Stimulated activated CD8-positive, alpha-beta memory T cell treated with anti-CD3 and anti-CD28 coated beads, Interleukin-15, amount 100 ng/mL, for 4 hours (primary cell): ENCODE measurements around the gene CHN1.

ENCODE experiments used
- DNase-seq, 2 donors: peaks; one replicate each; pipeline ENCODE4 v3.0.0-alpha.2; 2020; ENCODE audit warnings: low read depth in 2 of 2

Gene CHN1

DNA sequence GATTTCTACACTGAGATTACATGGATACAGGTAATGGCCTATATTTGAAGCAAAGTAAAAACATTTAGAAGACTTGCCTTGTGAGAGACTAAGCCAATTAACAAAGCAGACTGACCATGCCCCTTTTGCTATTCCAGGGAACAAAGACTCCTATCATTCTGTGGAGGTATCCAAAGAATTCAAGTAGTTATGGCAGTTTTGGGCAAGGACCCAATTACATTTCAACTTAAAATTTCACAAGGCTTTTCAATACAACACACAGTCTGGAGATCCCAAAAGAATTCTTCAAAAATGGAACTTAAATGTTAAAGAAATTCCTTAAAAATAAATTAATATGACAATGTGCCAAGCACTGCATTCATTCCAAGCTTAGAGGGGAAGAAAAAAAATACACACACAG lies 131.7 kb downstream of the CHN1 start:
- no peak for DNase-seq

DNA sequence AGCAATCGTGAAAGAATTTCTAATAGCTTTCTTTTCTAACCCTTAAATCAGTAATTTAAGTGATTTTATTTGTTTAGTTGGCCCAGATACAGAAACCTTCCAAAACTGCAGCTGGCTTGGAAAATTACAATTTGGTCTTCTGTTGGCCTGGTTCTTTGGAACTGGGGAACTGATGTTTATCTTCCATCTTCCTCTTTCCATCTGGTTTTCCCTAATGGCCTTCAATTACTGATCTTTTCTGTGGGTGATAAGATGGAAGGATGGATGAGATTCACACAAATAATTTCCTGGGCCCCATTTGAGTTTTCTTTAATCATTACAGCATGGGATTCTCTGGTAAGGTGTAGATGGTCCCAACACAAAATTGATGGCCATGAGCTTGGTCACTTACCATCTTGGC lies 134.4 kb downstream of the CHN1 start:
- no peak for DNase-seq

DNA sequence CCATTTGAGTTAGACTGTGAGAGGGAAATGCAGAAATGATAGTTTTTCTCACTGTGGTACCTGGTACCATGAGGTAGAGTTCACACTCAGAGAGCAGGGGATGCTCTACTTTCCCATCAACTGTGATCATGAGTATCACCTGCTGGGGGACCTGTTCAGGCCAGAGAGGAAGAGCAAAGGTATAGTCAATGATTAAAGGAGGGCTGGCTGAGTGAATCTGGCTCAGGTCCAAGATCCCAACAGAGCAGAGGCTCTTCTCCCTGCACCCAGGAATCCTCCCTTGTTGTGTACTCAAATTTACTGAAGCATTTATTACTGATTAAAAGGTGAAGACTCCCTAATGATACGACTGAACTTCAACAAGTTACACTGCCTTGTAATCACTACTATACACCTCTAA lies 136.3 kb downstream of the CHN1 start:
- DNase-seq, result no peak

DNA sequence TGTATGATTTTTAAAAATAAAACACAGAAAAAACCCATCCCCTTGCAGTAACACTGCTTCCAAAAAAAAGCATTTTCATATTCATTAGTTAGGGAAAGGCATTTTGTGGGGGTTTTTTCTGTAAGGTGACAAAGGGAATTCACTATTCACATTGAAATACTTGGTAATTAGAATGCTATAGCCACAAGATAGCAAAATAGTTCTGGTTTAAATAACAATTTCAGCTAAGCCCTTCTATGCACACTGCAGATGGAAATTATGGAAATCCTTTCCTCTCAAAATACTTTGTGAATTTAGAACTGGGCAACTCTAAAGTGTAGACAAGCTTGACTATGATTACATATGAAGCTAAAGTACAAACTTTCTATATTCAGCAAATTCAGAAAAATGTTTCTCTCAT lies 138.8 kb downstream of the CHN1 start:
- no peak for DNase-seq

DNA sequence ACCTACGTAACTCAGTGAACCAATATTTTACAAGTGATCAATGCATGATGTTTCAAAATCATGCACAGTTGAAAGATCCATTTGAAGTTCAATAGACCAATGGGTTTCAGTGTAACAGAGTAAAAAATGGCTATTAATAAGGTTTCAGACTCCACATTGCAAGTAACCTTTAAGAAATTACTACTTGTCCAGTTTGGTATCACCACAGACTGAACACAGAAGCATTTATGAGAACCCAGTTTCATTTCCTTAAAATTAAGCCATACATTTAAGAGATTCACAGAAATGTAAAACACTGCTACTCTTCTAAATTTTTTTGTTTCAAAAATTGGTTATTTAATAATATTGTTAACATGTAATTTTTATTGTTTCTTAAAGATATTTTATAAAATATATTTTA lies 142.0 kb downstream of the CHN1 start:
- DNase-seq, result no peak

DNA sequence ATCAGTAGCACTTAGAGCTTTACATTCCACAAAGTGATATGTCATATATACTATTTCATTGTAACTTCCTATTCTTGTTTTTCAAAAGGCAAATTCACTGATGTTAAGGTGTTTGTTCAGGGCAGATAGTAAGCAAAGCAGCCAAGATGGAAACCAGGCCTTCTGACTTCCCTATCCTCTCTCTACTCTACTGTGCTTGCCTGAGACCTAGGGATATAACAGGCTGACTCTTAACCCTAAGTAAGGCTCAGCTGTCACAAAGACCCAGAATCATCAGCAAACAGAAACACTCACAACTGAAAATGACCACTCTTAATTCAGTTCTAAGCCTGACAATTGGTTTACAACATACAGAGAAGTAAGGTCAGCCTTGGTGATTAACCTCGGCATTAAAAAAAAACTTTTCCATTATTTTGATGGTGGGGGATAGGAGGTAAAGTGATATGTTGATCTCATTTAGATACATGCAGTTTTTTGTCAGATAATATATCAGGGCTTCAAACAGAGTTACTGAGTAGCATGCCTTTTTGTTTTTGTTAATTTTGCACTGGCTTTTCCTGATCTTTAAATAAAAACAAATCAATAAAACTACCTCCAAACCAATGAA lies 145.5 kb downstream of the CHN1 start:
- no peak for DNase-seq

DNA sequence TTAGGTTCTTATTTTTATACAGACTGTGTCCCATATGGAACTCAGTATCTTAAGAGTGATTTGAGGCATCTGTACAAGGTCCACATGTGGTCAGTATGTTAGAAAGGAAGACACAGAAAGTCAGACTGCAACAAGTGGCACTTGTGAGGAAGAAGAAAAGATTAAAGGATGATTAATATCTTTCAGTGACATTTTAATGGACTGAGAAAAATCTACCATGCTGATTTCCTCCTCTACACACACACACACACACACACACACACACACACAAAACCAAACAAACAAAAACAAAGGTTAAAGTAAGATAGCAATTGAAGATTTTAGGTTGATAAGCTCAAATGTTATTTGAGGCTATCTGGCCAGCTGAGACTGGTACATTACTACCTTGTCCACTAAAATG lies 146.4 kb downstream of the CHN1 start:
- DNase-seq, result no peak

DNA sequence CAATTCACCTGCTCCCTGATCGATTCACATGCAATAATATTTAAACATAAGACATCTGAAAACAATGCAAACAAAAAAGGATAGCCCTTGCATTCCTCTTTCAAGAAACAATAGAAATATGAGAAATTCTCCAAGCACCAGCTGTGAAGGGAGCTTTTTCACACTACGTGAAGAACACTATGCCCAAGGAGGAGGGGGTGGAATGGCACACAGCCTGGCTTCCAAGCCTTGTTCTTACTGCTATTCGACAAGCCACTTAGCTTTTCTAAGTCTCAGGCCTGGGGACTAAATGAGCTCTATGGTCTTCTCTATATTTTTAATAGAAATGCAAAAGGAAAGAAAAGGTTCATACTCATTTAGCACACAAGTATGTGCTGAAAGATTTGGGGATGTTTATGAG lies 148.7 kb downstream of the CHN1 start:
- no peak for DNase-seq

DNA sequence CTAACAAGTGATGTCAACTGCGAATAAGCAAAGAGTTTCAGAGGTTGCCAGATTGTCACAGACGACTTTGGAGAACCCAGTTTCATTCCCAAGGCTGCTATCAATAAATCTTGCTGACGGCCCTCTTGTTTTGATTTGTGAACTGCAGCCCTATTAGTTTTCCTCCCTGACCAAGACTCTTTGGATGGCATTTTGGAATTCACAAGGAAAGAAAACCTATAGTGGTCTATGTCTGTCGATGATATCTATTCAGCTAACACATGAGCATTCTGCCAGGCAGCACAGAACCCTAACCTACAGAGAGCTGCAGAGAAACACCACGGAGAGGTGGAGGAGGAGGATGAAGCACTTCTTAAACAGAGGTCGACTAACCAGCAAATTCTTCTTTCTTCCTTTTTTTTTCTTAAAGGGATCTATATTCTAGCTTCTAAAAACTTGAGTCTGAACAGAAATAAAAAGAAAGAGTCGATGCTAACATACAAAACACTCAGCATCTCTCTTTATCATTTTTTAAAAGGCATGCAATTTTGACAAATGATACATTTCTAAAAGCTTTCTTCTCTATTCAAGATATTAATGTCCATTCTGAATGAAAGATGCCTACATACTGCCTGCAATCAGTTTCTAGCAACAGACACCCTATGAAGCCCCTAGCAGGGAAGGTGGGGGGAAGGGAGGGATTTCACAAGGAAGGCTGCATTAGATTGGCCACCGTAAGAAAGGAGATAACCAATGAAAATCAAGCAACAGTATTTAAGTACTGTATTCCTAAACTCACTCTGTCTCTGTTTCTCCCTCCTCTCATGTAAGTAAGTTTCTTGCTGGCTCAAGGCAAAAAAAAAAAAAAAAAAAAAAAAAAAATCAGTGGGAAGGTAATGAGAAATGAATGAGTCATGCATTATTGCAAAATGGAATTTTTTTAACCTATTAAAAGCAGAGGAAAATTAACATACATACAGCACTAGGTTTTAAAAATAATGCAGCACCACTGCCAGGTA lies 157.9 kb downstream of the CHN1 start:
- no peak for DNase-seq

DNA sequence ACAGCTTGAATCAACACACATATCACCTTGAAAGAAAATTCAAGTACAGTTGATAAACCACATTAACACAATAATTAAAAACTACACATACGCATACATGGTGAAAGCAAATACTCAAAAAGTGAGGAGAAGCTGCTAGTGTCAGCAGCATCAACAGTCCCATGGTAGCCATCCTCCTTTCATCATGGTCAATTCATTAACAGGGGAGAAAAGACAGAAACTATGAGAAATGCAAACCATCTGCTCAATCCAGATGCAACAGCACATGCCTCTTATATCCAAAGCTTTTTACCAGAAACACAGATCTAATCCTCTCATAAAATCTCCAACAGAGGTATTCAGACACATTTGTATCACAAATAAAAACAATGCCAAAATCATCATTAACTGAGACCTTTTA lies 159.0 kb downstream of the CHN1 start:
- no peak for DNase-seq

DNA sequence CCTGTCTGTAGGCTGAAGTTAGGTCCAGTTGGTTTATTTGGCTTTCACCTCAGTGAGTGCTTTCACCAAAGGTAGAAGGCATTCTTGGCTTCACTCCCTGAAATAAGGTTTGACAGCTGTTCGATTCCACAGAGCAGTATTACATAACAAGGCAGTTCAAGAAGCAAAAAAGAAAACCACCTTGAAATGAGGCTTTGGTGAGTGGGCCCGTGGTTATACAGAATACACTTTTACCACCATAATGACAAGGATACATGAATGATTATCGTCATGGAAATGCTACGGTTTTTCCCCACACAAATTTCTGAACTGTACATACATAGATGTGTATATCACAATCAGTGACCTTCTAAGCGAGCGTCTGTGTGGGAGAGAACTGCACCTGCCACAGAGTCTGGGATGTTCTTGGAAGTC lies 160.9 kb downstream of the CHN1 start:
- no peak for DNase-seq

DNA sequence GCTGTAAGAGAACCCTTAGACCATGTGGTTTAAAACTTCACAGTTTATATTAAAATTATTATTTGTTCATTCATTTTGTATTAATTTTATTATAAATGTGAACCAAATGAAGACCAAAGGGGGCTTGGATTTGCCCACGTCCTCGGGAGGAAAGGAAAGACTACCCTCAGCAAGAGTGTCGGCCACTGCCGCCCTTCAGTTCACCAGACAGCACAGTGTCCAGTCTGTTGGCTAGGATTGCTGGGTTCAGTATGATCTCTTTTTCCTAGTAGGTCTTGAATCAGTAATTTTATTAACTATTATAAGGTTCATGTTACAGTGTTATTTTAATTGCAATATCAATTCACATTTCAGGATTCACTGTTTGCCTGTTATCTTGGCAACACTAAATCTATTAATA lies 162.7 kb downstream of the CHN1 start:
- no peak for DNase-seq

DNA sequence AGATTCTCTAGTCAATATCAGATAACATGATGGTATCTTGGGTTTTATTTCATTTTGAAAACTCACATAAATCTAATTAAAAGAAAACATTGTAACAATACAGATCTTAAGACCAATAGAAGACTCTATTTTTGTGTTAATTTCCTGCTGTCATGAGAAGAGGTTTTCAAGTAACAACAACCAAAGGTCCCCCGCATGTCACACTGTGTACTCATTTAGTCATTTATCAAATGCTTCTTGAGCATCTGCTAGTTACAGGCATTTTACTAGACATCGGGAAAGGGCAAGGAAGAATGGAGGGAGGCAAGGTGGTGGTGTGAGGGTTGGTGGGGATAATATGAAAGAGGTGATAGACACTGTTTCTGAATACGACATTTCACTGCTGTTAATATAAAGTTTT lies 163.2 kb downstream of the CHN1 start:
- DNase-seq, result no peak

DNA sequence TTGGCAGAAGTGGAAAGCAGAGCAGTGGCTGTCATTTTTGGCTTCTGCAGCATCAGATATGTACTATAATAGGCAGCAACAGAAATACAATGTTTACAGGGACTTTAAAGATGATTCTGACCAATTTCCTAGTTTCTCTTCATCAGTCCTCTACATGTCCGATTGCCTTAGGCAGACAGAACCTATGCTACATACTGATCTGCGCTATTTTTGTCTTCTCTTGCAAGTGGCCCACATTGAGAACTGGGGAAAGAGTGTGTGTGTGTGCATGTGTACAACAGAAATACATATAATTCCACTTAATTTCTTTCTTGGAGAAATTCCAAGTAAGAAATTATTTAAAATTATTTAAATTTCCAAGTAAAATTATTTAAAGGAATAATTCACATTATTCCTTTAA lies 163.8 kb downstream of the CHN1 start:
- DNase-seq, result no peak

DNA sequence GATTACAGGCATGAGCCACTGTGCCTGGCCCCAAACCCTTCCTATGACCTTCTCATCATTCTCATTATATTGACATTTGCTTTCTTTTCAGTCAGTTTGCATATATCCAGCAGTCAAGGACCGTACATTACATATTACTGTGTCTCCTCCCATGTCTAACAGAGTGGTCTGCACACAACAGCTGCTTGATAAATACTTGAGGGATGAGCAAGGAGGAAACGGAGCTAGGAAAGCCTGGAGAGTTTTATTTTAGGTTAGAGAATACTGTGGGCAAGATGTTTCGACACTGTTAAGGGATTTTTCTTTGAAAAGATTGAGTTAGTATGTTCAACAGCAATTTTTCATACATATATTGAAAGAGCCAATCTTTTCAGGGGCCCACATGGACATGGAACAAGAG lies 164.7 kb downstream of the CHN1 start:
- no peak for DNase-seq

DNA sequence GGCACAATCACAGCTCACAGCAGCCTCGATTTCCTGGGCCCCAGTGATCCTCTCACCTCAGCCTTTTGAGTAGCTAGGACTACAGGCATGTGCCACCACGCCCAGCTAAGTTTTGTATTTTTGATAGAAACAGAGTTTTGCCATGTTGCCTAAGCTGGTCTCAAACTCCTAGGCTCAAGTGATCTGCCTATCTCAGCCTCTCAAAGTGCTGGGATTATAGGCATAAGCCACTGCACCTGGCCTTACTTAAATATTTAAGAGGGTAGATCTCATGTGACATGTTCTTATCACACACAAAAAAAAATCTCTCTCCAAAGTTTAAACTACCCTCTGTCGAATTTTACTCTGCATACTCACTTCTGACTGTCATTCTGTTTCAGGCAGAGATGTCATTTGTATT lies 165.5 kb downstream of the CHN1 start:
- DNase-seq, result no peak

DNA sequence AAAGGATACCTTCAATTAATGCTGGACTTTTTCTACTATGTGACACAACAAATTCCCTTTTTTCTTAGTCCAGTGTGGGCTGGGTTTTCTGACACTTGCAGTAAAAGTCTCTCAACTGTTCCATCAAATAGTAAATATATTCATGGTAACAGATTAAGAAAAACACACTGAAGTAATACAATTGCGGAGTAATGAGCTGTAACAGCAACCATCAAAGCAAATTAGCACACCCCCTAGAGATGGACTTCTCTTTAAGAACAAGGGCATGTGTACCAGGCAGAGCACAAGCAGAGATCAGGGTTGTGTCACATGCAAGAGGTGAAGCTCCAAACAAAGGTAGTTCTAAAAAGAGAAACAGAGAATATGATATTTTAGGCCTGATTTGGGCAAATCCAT lies 168.2 kb downstream of the CHN1 start:
- DNase-seq, result no peak

DNA sequence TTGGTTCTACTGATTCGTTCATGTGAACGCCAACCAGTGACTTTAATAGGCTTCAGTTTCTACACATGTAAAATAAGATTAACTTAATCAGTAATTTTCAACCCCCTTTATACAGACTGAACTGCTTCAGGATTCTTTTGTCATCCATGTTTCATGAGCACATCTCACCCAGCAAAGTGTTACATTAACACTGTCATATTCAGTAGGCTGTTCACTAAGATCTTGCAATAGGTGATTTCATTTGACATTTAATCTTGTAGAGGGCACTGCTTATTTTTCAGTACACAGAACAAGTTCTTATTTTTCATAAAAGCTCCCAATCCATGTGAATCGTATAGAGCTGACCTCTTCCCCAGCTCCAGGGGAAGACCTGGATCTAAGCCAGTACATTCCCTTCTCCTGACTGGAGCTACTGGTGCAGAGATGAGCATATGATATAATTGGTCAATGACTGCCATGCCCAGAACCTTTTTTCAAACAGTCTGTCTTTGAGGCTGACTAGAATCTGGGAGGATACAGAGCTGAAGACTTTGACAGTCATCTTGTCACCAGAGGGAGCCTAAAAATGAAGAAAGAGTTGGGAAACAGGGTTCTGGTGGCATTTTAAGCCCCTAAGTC lies 168.7 kb downstream of the CHN1 start:
- DNase-seq, result no peak

DNA sequence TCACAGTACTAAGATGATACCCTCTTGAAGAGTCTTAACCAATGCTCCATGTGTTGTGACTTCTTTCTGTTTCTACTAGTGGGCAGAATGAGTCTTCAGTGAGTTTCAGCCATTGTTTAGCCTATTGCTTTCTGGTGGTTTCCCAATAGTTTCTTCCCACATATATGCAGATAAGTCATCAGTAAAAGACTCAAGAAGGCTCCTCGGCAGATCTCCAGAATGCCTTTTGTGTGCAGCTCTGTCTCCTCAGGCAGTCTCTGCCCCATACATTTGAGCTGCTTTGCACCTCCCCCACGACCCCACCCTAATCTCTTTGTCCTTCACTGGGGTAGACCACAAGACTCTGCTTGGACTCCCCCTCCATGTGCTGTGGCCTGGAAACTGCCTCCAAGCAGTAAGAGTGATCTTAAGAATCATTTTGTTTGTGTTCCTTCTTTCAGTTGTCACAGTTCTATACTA lies 169.4 kb downstream of the CHN1 start:
- no peak for DNase-seq

DNA sequence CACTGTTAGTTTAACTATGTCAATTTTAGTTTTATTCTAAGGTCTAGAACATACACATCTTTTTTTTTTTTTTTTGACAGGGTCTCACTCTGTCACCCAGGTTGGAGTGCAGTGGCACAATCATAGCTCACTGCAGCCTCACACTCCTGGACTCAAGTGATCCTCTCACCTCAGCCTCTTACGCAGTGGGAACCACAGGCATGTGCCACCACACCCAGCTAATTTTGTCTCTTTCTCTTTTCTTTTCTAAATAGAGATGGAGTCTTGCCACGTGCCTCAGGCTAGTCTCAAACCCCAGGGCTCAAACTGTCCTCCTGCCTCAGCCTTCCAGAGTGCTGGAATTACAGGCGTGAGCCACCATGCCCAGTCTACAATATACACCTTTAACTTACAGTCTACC lies 171.4 kb downstream of the CHN1 start:
- no peak for DNase-seq

DNA sequence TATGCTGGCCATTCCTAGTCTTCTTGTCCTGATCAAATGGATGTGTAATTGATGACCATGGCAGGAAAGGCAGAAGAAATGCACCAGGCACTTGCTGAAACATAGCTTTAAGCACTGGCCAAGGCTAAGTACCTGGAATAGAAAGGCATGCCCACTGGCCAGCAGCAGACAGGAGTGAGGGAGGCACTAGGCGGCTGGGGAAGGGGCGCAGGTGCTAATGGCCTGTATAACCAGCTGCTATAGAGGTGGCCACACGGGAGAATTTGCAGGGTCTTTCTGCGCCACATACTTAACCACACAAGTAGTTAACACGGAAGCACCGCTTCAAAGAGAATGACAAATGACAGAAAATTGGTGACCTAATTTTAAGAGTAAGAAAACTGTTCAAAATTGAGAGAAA lies 174.6 kb downstream of the CHN1 start:
- DNase-seq, result no peak

DNA sequence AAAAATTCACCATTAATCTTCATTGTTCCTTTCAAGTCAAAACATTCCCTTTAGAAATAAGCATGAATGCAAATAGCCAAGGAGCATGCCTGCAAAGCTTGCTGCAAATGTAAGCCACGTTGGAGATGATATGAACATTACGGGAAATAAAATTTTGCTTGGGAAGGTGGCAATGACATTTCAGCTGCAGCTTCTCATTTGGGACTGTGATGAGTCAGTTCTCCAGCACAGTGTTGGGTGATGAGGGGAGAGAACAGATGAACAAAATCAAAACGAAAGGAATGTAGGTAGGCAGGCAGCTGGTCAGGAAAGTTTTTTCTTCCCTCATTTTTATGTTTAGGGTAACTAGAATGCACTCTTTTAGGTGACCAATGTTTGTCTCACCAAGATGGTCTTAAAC lies 175.6 kb downstream of the CHN1 start:
- no peak for DNase-seq
